Calu3 (cell line): ENCODE measurements around the gene POLD2. TPM values are rescaled to one million over a fixed set of nuclear protein-coding genes. Genes with fewer than 3 reads are reported as not detected.

Experiments
- BruUV-seq: library from RNA; stranded (reverse); fragments of 400-500 nt; replicated peaks from 2 replicates; lab custom pipeline; 2021; lab: Mats Ljungman, UMichigan
- CTCF ChIA-PET: fragments of 300-600 bp; sonication (Branson Sonifier 250); formaldehyde crosslinking; loops from one replicate; lab custom pipeline; 2022; ENCODE audit warnings: antibody characterized with exemption; lab: Charles Lee
- DNase-seq: peaks from one replicate; pipeline ENCODE4 v3.0.0; 2022
- H3K27ac Mint-ChIP-seq: one replicate; pipeline ENCODE4 v1.8.0; 2022; ENCODE audit warnings: mixed read lengths; ENCODE audit not compliant: unreplicated experiment
- H3K27me3 Mint-ChIP-seq: one replicate; pipeline ENCODE4 v1.8.0; 2022; ENCODE audit warnings: mixed read lengths; ENCODE audit not compliant: unreplicated experiment
- H3K36me3 Mint-ChIP-seq: one replicate; pipeline ENCODE4 v1.8.0; 2022; ENCODE audit warnings: mild to moderate bottlenecking, moderate library complexity, mixed read lengths; ENCODE audit not compliant: insufficient read depth, unreplicated experiment
- H3K4me1 Mint-ChIP-seq: one replicate; pipeline ENCODE4 v1.8.0; 2022; ENCODE audit warnings: mild to moderate bottlenecking, low read depth, mixed read lengths; ENCODE audit not compliant: unreplicated experiment
- H3K4me3 Mint-ChIP-seq: one replicate; pipeline ENCODE4 v1.8.0; 2022; ENCODE audit warnings: mild to moderate bottlenecking, low read depth, moderate library complexity, mixed read lengths; ENCODE audit not compliant: unreplicated experiment
- H3K9me3 Mint-ChIP-seq: one replicate; pipeline ENCODE4 v1.8.0; 2022; ENCODE audit warnings: low read depth, mixed read lengths; ENCODE audit not compliant: unreplicated experiment
- CTCF ChIP-seq: fragments of 200-600 bp; IDR thresholded peaks from one replicate; pipeline ENCODE4 v1.8.0; 2022; ENCODE audit warnings: antibody characterized with exemption; ENCODE audit not compliant: unreplicated experiment
- intact Hi-C: fragments of 100-400 bp; cut with micrococcal nuclease; formaldehyde crosslinking; loops from one replicate; pipeline ENCODE4 v1.10.0; 2022; ENCODE audit not compliant: unreplicated experiment
- total RNA-seq: library from RNA; stranded (reverse); gene quantifications from 2 replicates; pipeline ENCODE4 v1.2.3, GENCODE V29; 2022

The POLD2 gene
- total RNA-seq, 1 experiment from 2014 or later = 237 TPM

- Mint-ChIP-seq H3K27me3 (peaks cover 32% of the 10 kb centered on the region), H3K36me3 (no peaks in the 10 kb centered on the region), H3K9me3 (no peaks in the 10 kb centered on the region), H3K4me3 (no peak overlapping the region), H3K27ac (no peak overlapping the region), H3K4me1 (no peaks in the 10 kb centered on the region)
- CTCF ChIA-PET = no interaction called here
- no TSS peak for BruUV-seq
- TF ChIP-seq CTCF = no peak
- intact Hi-C loops = no loop called here
- no peak for DNase-seq
Observed at GRCh38 chr7:44094365-44094764, 29.0 kb downstream of the POLD2 start.

- no peak for DNase-seq
- Mint-ChIP-seq H3K4me1 (peaks cover 9% of the 10 kb centered on the region), H3K27me3 (peaks cover 32% of the 10 kb centered on the region), H3K4me3 (no peak overlapping the region), H3K27ac (no peak overlapping the region), H3K9me3 (no peaks in the 10 kb centered on the region), H3K36me3 (no peaks in the 10 kb centered on the region)
- TF ChIP-seq CTCF = no peak
- CTCF ChIA-PET = interaction anchor here (0.6 kb wide), 1 partner anchor 106 kb away, joined by 4 read pairs; no protein-coding TSS in a partner anchor
- no TSS peak for BruUV-seq
- intact Hi-C loops = no loop called here
Observed at GRCh38 chr7:44093102-44093641, 30.2 kb downstream of the POLD2 start.

GRCh38 chr7:44087911-44088838, 35.2 kb downstream of the POLD2 start:
- Mint-ChIP-seq H3K4me1 (peaks cover 15% of the 10 kb centered on the region), H3K27me3 (peaks cover 13% of the 10 kb centered on the region), H3K27ac (no peak overlapping the region), H3K4me3 (no peak overlapping the region), H3K9me3 (no peaks in the 10 kb centered on the region), H3K36me3 (peaks cover under 1% of the 10 kb centered on the region)
- intact Hi-C loops = no loop called here
- no peak for TF ChIP-seq CTCF
- no peak for DNase-seq
- CTCF ChIA-PET = interaction anchor here (0.6 to 0.8 kb wide), 2 partner anchors 8 to 17 kb away, joined by 4 read pairs; no protein-coding TSS in a partner anchor
- BruUV-seq = no TSS peak

- H3K4me1 Mint-ChIP-seq = peaks cover 20% of the 10 kb centered on the region
- TF ChIP-seq CTCF = no peak
- CTCF ChIA-PET = no interaction called here
- H3K9me3 Mint-ChIP-seq = no peaks in the 10 kb centered on the region
- DNase-seq = no peak
- H3K27ac Mint-ChIP-seq = no peak overlapping the region
- peaks cover 16% of the 10 kb centered on the region for H3K36me3 Mint-ChIP-seq
- H3K27me3 Mint-ChIP-seq = peaks cover 13% of the 10 kb centered on the region
- no peak overlapping the region for H3K4me3 Mint-ChIP-seq
- intact Hi-C loops = no loop called here
- no TSS peak for BruUV-seq
Observed at GRCh38 chr7:44086627-44087026, 36.7 kb downstream of the POLD2 start.
